HepG2 (cell line): ENCODE data around the gene RHBDF2. TPM values are rescaled to one million over a fixed set of nuclear protein-coding genes. Genes with fewer than 3 reads are reported as not detected.

Source experiments
- ATAC-seq: fragments of 200-7000 bp; cut with Tn5 transposase; 3 replicates; pipeline ENCODE4 v1.9.1; 2020; ENCODE audit warnings: mild to moderate bottlenecking, moderate library complexity
- BruUV-seq: library from RNA; stranded (reverse); fragments of 400-500 nt; replicated peaks from 2 replicates; lab custom pipeline; 2021; lab: Mats Ljungman, UMichigan
- CTCF ChIA-PET: fragments of 300-600 bp; formaldehyde crosslinking; extraction: SDS; loops from one replicate; lab custom pipeline; 2021; ENCODE audit warnings: low total read pairs, inconsistent platforms, low intra/inter-chr PET ratio; lab: Yijun Ruan, JAX
- POLR2A ChIA-PET: fragments of 350-600 bp; sonication (Branson Sonifier 250); formaldehyde crosslinking; loops from one replicate; lab custom pipeline; 2020; ENCODE audit warnings: antibody characterized with exemption, inconsistent platforms; lab: Yijun Ruan, JAX
- DNase-seq: peaks from one replicate; pipeline ENCODE4 v3.0.0-alpha.2; 2015; ENCODE audit warnings: low spot score
- FAIRE-seq: peaks from 3 replicates; lab custom pipeline; 2011; peaks lifted over from hg19 to GRCh38; lab: Jason Lieb, UNC
- H2AFZ ChIP-seq: one replicate; pipeline ENCODE4 v1.6.1; 2011; ENCODE audit warnings: low read length, inconsistent platforms
- H3K27ac ChIP-seq: fragments of 300-600 bp; 3 replicates; pipeline ENCODE4 v1.8.0; 2011; ENCODE audit warnings: mixed run types, mild to moderate bottlenecking, mixed read lengths, low read length, inconsistent platforms; ENCODE audit not compliant: insufficient read depth; ENCODE audit errors: extremely low read length
- H3K27me3 ChIP-seq, 2 experiments: fragments of 200-600 bp in 1 of 2; 2 replicates in 1 of 2; 3 replicates in 1 of 2; pipeline versions ENCODE4 v1.6.0 to v1.8.0; 2011; ENCODE audit warnings: low read length in 2 of 2, mild to moderate bottlenecking in 2 of 2, moderate library complexity in 2 of 2, inconsistent platforms in 1 of 2; ENCODE audit not compliant: insufficient read depth in 2 of 2, control insufficient read depth in 1 of 2
- H3K36me3 ChIP-seq, 2 experiments: fragments of 200-600 bp in 1 of 2; replicated peaks in 1 of 2; 2 replicates in 1 of 2; 3 replicates in 1 of 2; pipeline versions ENCODE4 v1.5.1 to v1.8.0; 2011; ENCODE audit warnings: low read length in 2 of 2, inconsistent platforms in 1 of 2; ENCODE audit not compliant: insufficient read depth in 2 of 2, control insufficient read depth in 1 of 2
- H3K4me1 ChIP-seq: 2 replicates; pipeline ENCODE4 v1.5.1; 2012; ENCODE audit warnings: low read length, inconsistent platforms; ENCODE audit not compliant: insufficient read depth
- H3K4me2 ChIP-seq: 2 replicates; pipeline ENCODE4 v1.6.0; 2011; ENCODE audit warnings: low read depth, low read length, inconsistent platforms
- H3K4me3 ChIP-seq, 3 experiments: fragments of 200-600 bp in 1 of 3; sonication (generic), shearing (Covaris generic) in 1 of 3; replicated peaks in 1 of 3; 2 replicates each; pipeline ENCODE4 v1.5.1; 2011 to 2016; ENCODE audit warnings: low read length in 3 of 3, inconsistent platforms in 2 of 3, low read depth in 2 of 3, mild to moderate bottlenecking in 2 of 3, control low read depth in 1 of 3, mixed read lengths in 1 of 3; ENCODE audit not compliant: insufficient read depth in 1 of 3
- H3K79me2 ChIP-seq: one replicate; pipeline ENCODE4 v1.6.1; 2011; ENCODE audit warnings: low read length, inconsistent platforms; ENCODE audit not compliant: insufficient read depth
- H3K9ac ChIP-seq: 2 replicates; pipeline ENCODE4 v1.6.0; 2011; ENCODE audit warnings: mild to moderate bottlenecking, low read depth, low read length, inconsistent platforms; ENCODE audit not compliant: insufficient read depth
- H3K9me3 ChIP-seq: 2 replicates; pipeline ENCODE4 v1.5.1; 2012; ENCODE audit warnings: mild to moderate bottlenecking, low read length
- H4K20me1 ChIP-seq: 2 replicates; pipeline ENCODE4 v1.6.0; 2011; ENCODE audit warnings: inconsistent platforms, mild to moderate bottlenecking, low read length, moderate library complexity; ENCODE audit not compliant: insufficient read depth
- AFF4 ChIP-seq: sonication (generic); formaldehyde crosslinking; IDR thresholded peaks from 2 replicates; pipeline ENCODE4 v1.4.0; 2020; ENCODE audit warnings: missing genetic modification reagents
- ARHGAP35 ChIP-seq: sonication (generic); formaldehyde crosslinking; IDR thresholded peaks from 2 replicates; pipeline ENCODE4 v1.9.0; 2022; ENCODE audit warnings: mild to moderate bottlenecking, inconsistent platforms, moderate library complexity, missing genetic modification reagents, borderline replicate concordance
- CENPX ChIP-seq: sonication (generic); formaldehyde crosslinking; IDR thresholded peaks from 2 replicates; pipeline ENCODE4 v1.9.0; 2021; ENCODE audit warnings: mild to moderate bottlenecking, missing genetic modification reagents, moderate library complexity
- E2F2 ChIP-seq: sonication (generic); formaldehyde crosslinking; IDR thresholded peaks from 2 replicates; pipeline ENCODE4 v1.4.0; 2020; ENCODE audit warnings: missing genetic modification reagents, borderline replicate concordance
- EHMT2 ChIP-seq: fragments of 200-600 bp; sonication (generic); IDR thresholded peaks from 2 replicates; pipeline ENCODE4 v1.7.0; 2017; ENCODE audit warnings: antibody characterized with exemption, low read depth, low read length, borderline replicate concordance
- GTF3A ChIP-seq: sonication (generic); formaldehyde crosslinking; conservative IDR thresholded peaks from 2 replicates; pipeline ENCODE4 v1.4.0; 2020; ENCODE audit warnings: mild to moderate bottlenecking, missing genetic modification reagents
- JUN ChIP-seq: sonication (generic); formaldehyde crosslinking; IDR thresholded peaks from 2 replicates; pipeline ENCODE4 v1.4.0; 2020; ENCODE audit warnings: mild to moderate bottlenecking, missing genetic modification reagents
- KAT2B ChIP-seq: fragments of 150-350 bp; IDR thresholded peaks from 2 replicates; pipeline ENCODE4 v1.6.1; 2014; ENCODE audit warnings: low read depth, low read length, borderline replicate concordance
- KLF6 ChIP-seq: IDR thresholded peaks from 2 replicates; pipeline ENCODE4 v1.8.0; 2016; ENCODE audit warnings: missing biosample characterization, missing genetic modification reagents
- LCORL ChIP-seq, 2 experiments: fragments of 450-650 bp in 1 of 2; sonication (generic) in 1 of 2; formaldehyde crosslinking in 1 of 2; IDR thresholded peaks; 2 replicates each; pipeline versions ENCODE4 v1.5.0 to v1.6.1; 2017 to 2020; ENCODE audit warnings: antibody characterized with exemption in 1 of 2, missing genetic modification reagents in 1 of 2
- MIER3 ChIP-seq: IDR thresholded peaks from 2 replicates; pipeline ENCODE4 v1.6.1; 2016; ENCODE audit warnings: missing compliant biosample characterization, borderline replicate concordance
- MTF1 ChIP-seq: sonication (generic); formaldehyde crosslinking; IDR thresholded peaks from 2 replicates; pipeline ENCODE4 v1.5.0; 2020; ENCODE audit warnings: missing genetic modification reagents
- PCBP1 ChIP-seq: fragments of 200-400 bp; formaldehyde crosslinking; IDR thresholded peaks from 2 replicates; pipeline ENCODE4 v1.6.1; 2017; ENCODE audit warnings: mild to moderate bottlenecking, low read depth, low read length, borderline replicate concordance
- POGZ ChIP-seq: sonication (generic); formaldehyde crosslinking; IDR thresholded peaks from 2 replicates; pipeline ENCODE4 v1.4.0; 2020; ENCODE audit warnings: mild to moderate bottlenecking, missing genetic modification reagents
- SYNCRIP ChIP-seq: fragments of 200-400 bp; formaldehyde crosslinking; IDR thresholded peaks from 2 replicates; pipeline ENCODE4 v1.6.1; 2018; ENCODE audit warnings: mild to moderate bottlenecking, low read depth, low read length; ENCODE audit not compliant: insufficient read depth
- TAF1 ChIP-seq: sonication (generic); formaldehyde crosslinking; IDR thresholded peaks from 2 replicates; pipeline ENCODE4 v1.4.0; 2020; ENCODE audit warnings: missing genetic modification reagents
- U2AF2 ChIP-seq: fragments of 200-400 bp; formaldehyde crosslinking; IDR thresholded peaks from 2 replicates; pipeline ENCODE4 v1.6.1; 2017; ENCODE audit warnings: low read depth, mild to moderate bottlenecking, low read length
- ZNF180 ChIP-seq: sonication (generic); formaldehyde crosslinking; IDR thresholded peaks from 2 replicates; pipeline ENCODE4 v1.4.0; 2020; ENCODE audit warnings: low read depth, missing genetic modification reagents, borderline replicate concordance
- ZNF747 ChIP-seq: sonication (generic); formaldehyde crosslinking; IDR thresholded peaks from 2 replicates; pipeline ENCODE4 v1.8.1; 2023; ENCODE audit warnings: missing genetic modification reagents, mild to moderate bottlenecking, borderline replicate concordance
- WGBS: methylation state at CpG from one replicate; pipeline ENCODE4 v1.1.6; 2017; ENCODE audit warnings: low lambda C conversion rate; 5-methylcytosine and 5-hydroxymethylcytosine counted together
- in situ Hi-C: cut with HindIII; loops from 2 replicates; pipeline ENCODE4 v1.10.0; 2017; ENCODE audit warnings: low pct_unique_long_range_greater_than_20kb; ENCODE audit not compliant: extremely low pct_ligation_motif_present
- intact Hi-C: fragments of 100-400 bp; cut with micrococcal nuclease; formaldehyde crosslinking; loops from one replicate; pipeline ENCODE4 v1.10.0; 2022; ENCODE audit not compliant: unreplicated experiment
- polyA plus RNA-seq, 8 experiments: library from polyadenylated mRNA; depleted of rRNA in 3 of 8; stranded (reverse) in 7 of 8; unstranded in 1 of 8; fragments of >200 nt; fragmentation: Illumina TruSeq in 4 of 8; extraction: Trizol in 4 of 8; gene quantifications; 2 replicates each; pipeline versions ENCODE4 v1.2.1 to v1.2.3, GENCODE V29; 2011 to 2016; ENCODE audit warnings: low read depth in 4 of 8, missing spikeins in 1 of 8, mixed read lengths in 1 of 8; ENCODE audit not compliant: insufficient read depth in 1 of 8
- total RNA-seq, 5 experiments: library from RNA; depleted of rRNA; stranded (reverse); fragments of >200 nt; fragmentation: Illumina TruSeq; extraction: Trizol; gene quantifications; 2 replicates each; pipeline ENCODE4 v1.2.3, GENCODE V29; 2016; ENCODE audit warnings: low read depth in 1 of 5

The RHBDF2 gene
- total and polyA plus RNA-seq, 2 of the 13 experiments (the other 11 are each of a cell fraction or from before 2014, with no cell fraction given): 7.8 to 24.2 TPM

- 95% methylated on average over 29 of the region's 32 CpGs for WGBS
- no peaks in the 10 kb centered on the region for H3K79me2 ChIP-seq
- H3K27ac ChIP-seq: peak overlapping the region; percentile 60
- in situ Hi-C loops: no loop called here
- ChIA-PET POLR2A (interaction anchor here (1.2 to 4.0 kb wide), 5 partner anchors 9 to 32 kb away, joined by 3 to 19 read pairs (median 4); partner anchors contain the start of gene PRCD), CTCF (no interaction called here)
- H3K9ac ChIP-seq: peak overlapping the region; percentile 29; the same call in 1 of the 2 replicates
- FAIRE-seq: no peak
- no peaks in the 10 kb centered on the region for H3K9me3 ChIP-seq
- no peak for DNase-seq
- intact Hi-C loops: no loop called here
- no peak for ATAC-seq
- peak overlapping the region in 1 of 3 experiments; percentile 35; a peak in 1 of 6 replicates for H3K4me3 ChIP-seq
- H3K4me1 ChIP-seq: peaks cover 89% of the 10 kb centered on the region
- BruUV-seq: no TSS peak
- peak overlapping the region; percentile 48 for H3K4me2 ChIP-seq
- H3K27me3 ChIP-seq: no peaks in the 10 kb centered on the region
- no peaks in the 10 kb centered on the region for H4K20me1 ChIP-seq
- H2AFZ ChIP-seq: no peak overlapping the region
- H3K36me3 ChIP-seq: no peaks in the 10 kb centered on the region
- TF ChIP-seq CENPX (CRISPR knock-in tag): no peak
- peak; percentile 20; the same call in 1 of the 2 replicates for TF ChIP-seq ARHGAP35 (CRISPR knock-in tag)
- TF ChIP-seq ZNF747 (CRISPR knock-in tag): no peak
- no peak for TF ChIP-seq SYNCRIP
- TF ChIP-seq KAT2B: no peak
- TF ChIP-seq KLF6 (CRISPR knock-in tag): no peak
- TF ChIP-seq GTF3A (CRISPR knock-in tag): no peak
- TF ChIP-seq LCORL (IDR thresholded peaks at IDR 0.05): no peak
- no peak for TF ChIP-seq LCORL (CRISPR knock-in tag; IDR thresholded peaks at IDR 0.05)
- TF ChIP-seq MIER3: no peak
- TF ChIP-seq E2F2 (CRISPR knock-in tag): no peak
- TF ChIP-seq ZNF180 (CRISPR knock-in tag): no peak
- TF ChIP-seq EHMT2: no peak
- TF ChIP-seq TAF1: 0 out of 2 replicates have a peak, but pooled peaks have one; percentile 24
- TF ChIP-seq MTF1: no peak
- TF ChIP-seq JUN (CRISPR knock-in tag): no peak
- 0 out of 2 replicates have a peak, but pooled peaks have one; percentile 18 for TF ChIP-seq AFF4
- no peak for TF ChIP-seq U2AF2
- 0 out of 2 replicates have a peak, but pooled peaks have one; percentile 23 for TF ChIP-seq PCBP1
- no peak for TF ChIP-seq POGZ (CRISPR knock-in tag)
Observed at GRCh38 chr17:76530811-76531485, 29.7 kb upstream of the RHBDF2 start.
